GM12874 (cell line): ENCODE measurements around the gene SMU1.

ENCODE experiments used
- CTCF ChIP-seq: IDR thresholded peaks from 2 replicates; pipeline ENCODE4 v1.5.1; 2011; ENCODE audit warnings: low read depth, mild to moderate bottlenecking, control low read depth, low read length, moderate library complexity; ENCODE audit not compliant: insufficient read depth

The SMU1 gene

GRCh38 chr9:33076046-33077004 lies at the start of gene SMU1:
TSS of gene SMU1 (minus strand) at chr9:33076674. CDS start at chr9:33076608, 66 bp downstream.
- TF ChIP-seq CTCF = no peak

GRCh38 chr9:33125461-33125860 lies 49.0 kb upstream of the SMU1 start:
- no peak for TF ChIP-seq CTCF

- no peak for TF ChIP-seq CTCF
Observed at GRCh38 chr9:33124751-33125381, 48.4 kb upstream of the SMU1 start.

GRCh38 chr9:33124046-33124445 lies 47.6 kb upstream of the SMU1 start:
- TF ChIP-seq CTCF = no peak

- no peak for TF ChIP-seq CTCF
Observed at GRCh38 chr9:33123407-33124031, 47.0 kb upstream of the SMU1 start.

GRCh38 chr9:33120620-33121019 lies 44.1 kb upstream of the SMU1 start:
- no peak for TF ChIP-seq CTCF

GRCh38 chr9:33117796-33118195 lies 41.3 kb upstream of the SMU1 start:
- TF ChIP-seq CTCF = no peak
